IPS-20b (cell line): Measurements from ENCODE around the gene MED13L.
"Not testable (repeated sequence)": the region's sequence is repeated elsewhere in the genome, so short reads cannot be mapped to it uniquely, and the experiment has no call there.

Source experiments
- H3K27ac ChIP-seq: one replicate; pipeline ENCODE4 v1.5.1; 2013; ENCODE audit warnings: low read length
- H3K27me3 ChIP-seq: 2 replicates; pipeline ENCODE4 v1.6.1; 2013; ENCODE audit warnings: mild to moderate bottlenecking, low read length, inconsistent platforms; ENCODE audit not compliant: insufficient read depth
- H3K36me3 ChIP-seq: 2 replicates; pipeline ENCODE4 v1.6.1; 2013; ENCODE audit warnings: low read depth, mild to moderate bottlenecking, inconsistent platforms, low read length, moderate library complexity; ENCODE audit not compliant: insufficient read depth
- H3K4me1 ChIP-seq: 2 replicates; pipeline ENCODE4 v1.6.1; 2013; ENCODE audit warnings: mild to moderate bottlenecking, control low read depth, inconsistent platforms, low read length, moderate library complexity; ENCODE audit not compliant: insufficient read depth
- H3K4me3 ChIP-seq: 2 replicates; pipeline ENCODE4 v1.5.1; 2013; ENCODE audit warnings: mild to moderate bottlenecking, low read length, inconsistent platforms
- H3K9ac ChIP-seq: 2 replicates; pipeline ENCODE4 v1.6.1; 2013; ENCODE audit warnings: low read depth, mild to moderate bottlenecking, inconsistent platforms, low read length, moderate library complexity
- H3K9me3 ChIP-seq: 2 replicates; pipeline ENCODE4 v1.6.1; 2013; ENCODE audit warnings: mild to moderate bottlenecking, low read depth, low read length, inconsistent platforms; ENCODE audit not compliant: insufficient read depth

The MED13L gene

GRCh38 chr12:116238570-116239119, 38.8 kb downstream of the MED13L start:
- H3K27ac ChIP-seq, H3K4me1 ChIP-seq: not testable (repeated sequence)

GRCh38 chr12:116238149-116238548, 39.3 kb downstream of the MED13L start:
- H3K27me3 ChIP-seq = no peaks in the 10 kb centered on the region
- no peak overlapping the region for H3K4me3 ChIP-seq
- no peak overlapping the region for H3K9ac ChIP-seq
- no peaks in the 10 kb centered on the region for H3K36me3 ChIP-seq
- H3K9me3 ChIP-seq = no peaks in the 10 kb centered on the region
- H3K27ac ChIP-seq = no peak overlapping the region
- H3K4me1 ChIP-seq = no peaks in the 10 kb centered on the region

More at GRCh38 chr12:116238570-116239119, 38.8 kb downstream of the MED13L start:
- H3K9me3 ChIP-seq, H3K9ac ChIP-seq, H3K4me3 ChIP-seq, H3K36me3 ChIP-seq, H3K27me3 ChIP-seq: not testable (repeated sequence)

GRCh38 chr12:116236976-116237375, 40.5 kb downstream of the MED13L start:
- Histone ChIP-seq H3K27ac (no peak overlapping the region), H3K4me3 (no peak overlapping the region), H3K9me3 (no peaks in the 10 kb centered on the region), H3K9ac (no peak overlapping the region), H3K4me1 (no peaks in the 10 kb centered on the region), H3K36me3 (no peaks in the 10 kb centered on the region), H3K27me3 (no peaks in the 10 kb centered on the region)

- Histone ChIP-seq H3K9me3 (no peaks in the 10 kb centered on the region), H3K27ac (no peak overlapping the region), H3K4me1 (no peaks in the 10 kb centered on the region), H3K9ac (no peak overlapping the region), H3K36me3 (no peaks in the 10 kb centered on the region), H3K27me3 (no peaks in the 10 kb centered on the region), H3K4me3 (no peak overlapping the region)
Measured at GRCh38 chr12:116236148-116236731, 41.3 kb downstream of the MED13L start.

GRCh38 chr12:116234148-116234547, 43.3 kb downstream of the MED13L start:
- H3K9me3 ChIP-seq, H3K9ac ChIP-seq, H3K36me3 ChIP-seq, H3K4me1 ChIP-seq, H3K27me3 ChIP-seq, H3K4me3 ChIP-seq, H3K27ac ChIP-seq: not testable (repeated sequence)

GRCh38 chr12:116233669-116234068, 43.8 kb downstream of the MED13L start:
- H3K27me3 ChIP-seq = no peaks in the 10 kb centered on the region
- no peak overlapping the region for H3K9ac ChIP-seq
- H3K9me3 ChIP-seq = no peaks in the 10 kb centered on the region
- H3K4me3 ChIP-seq = no peak overlapping the region
- H3K4me1 ChIP-seq = no peaks in the 10 kb centered on the region
- no peaks in the 10 kb centered on the region for H3K36me3 ChIP-seq
- no peak overlapping the region for H3K27ac ChIP-seq

- H3K27me3 ChIP-seq = no peaks in the 10 kb centered on the region
- H3K36me3 ChIP-seq = no peaks in the 10 kb centered on the region
- no peaks in the 10 kb centered on the region for H3K4me1 ChIP-seq
- no peaks in the 10 kb centered on the region for H3K9me3 ChIP-seq
- no peak overlapping the region for H3K4me3 ChIP-seq
- no peak overlapping the region for H3K27ac ChIP-seq
- H3K9ac ChIP-seq = no peak overlapping the region
Measured at GRCh38 chr12:116227811-116228210, 49.7 kb downstream of the MED13L start.

- no peaks in the 10 kb centered on the region for H3K36me3 ChIP-seq
- H3K9me3 ChIP-seq = no peaks in the 10 kb centered on the region
- no peak overlapping the region for H3K27ac ChIP-seq
- H3K4me1 ChIP-seq = no peaks in the 10 kb centered on the region
- no peaks in the 10 kb centered on the region for H3K27me3 ChIP-seq
- no peak overlapping the region for H3K4me3 ChIP-seq
- H3K9ac ChIP-seq = no peak overlapping the region
Measured at GRCh38 chr12:116226026-116226425, 51.5 kb downstream of the MED13L start.

- Histone ChIP-seq H3K9me3 (no peaks in the 10 kb centered on the region), H3K36me3 (no peaks in the 10 kb centered on the region), H3K27ac (no peak overlapping the region), H3K4me1 (no peaks in the 10 kb centered on the region), H3K9ac (no peak overlapping the region), H3K27me3 (no peaks in the 10 kb centered on the region), H3K4me3 (no peak overlapping the region)
Measured at GRCh38 chr12:116222358-116222757, 55.1 kb downstream of the MED13L start.

- Histone ChIP-seq H3K9ac (no peak overlapping the region), H3K36me3 (no peaks in the 10 kb centered on the region), H3K27ac (no peak overlapping the region), H3K4me1 (no peaks in the 10 kb centered on the region), H3K4me3 (no peak overlapping the region), H3K9me3 (no peaks in the 10 kb centered on the region), H3K27me3 (no peaks in the 10 kb centered on the region)
Measured at GRCh38 chr12:116220756-116221155, 56.7 kb downstream of the MED13L start.

GRCh38 chr12:116217045-116217735, 60.3 kb downstream of the MED13L start:
- no peak overlapping the region for H3K4me3 ChIP-seq
- H3K9me3 ChIP-seq = no peaks in the 10 kb centered on the region

More at GRCh38 chr12:116217045-116217735, 60.3 kb downstream of the MED13L start:
- Histone ChIP-seq H3K36me3 (no peaks in the 10 kb centered on the region), H3K4me1 (peaks cover 6% of the 10 kb centered on the region; the same call in 1 of the 2 replicates), H3K27ac (no peak overlapping the region), H3K9ac (no peak overlapping the region), H3K27me3 (no peaks in the 10 kb centered on the region)
